Peyer's patch (tissue), 4 donors: Measurements from ENCODE around the gene OVOL3. TPM values are rescaled to one million over a fixed set of nuclear protein-coding genes. Genes with fewer than 3 reads are reported as not detected.

Experiments
- total RNA-seq, 4 donors: library from RNA; depleted of rRNA; stranded (reverse); fragments of >200 nt; gene quantifications; one replicate each; pipeline ENCODE4 v1.1.0, GENCODE V29; 2016

Gene OVOL3
- total RNA-seq, 4 donors from 2014 or later = not detected

Other genes with a start within 250 kb of the OVOL3 start
- gene APLP1, start 242.6 kb upstream of the OVOL3 start, total RNA-seq = 1 to 10 TPM in 3 of 4 donors, under 1 TPM in 1; 0.53 to 8.3 (median 1.7) TPM
- gene NFKBID, start 210.6 kb upstream of the OVOL3 start, total RNA-seq = 10 to 100 TPM in 3 of 4 donors, 1 to 10 TPM in 1; 8.4 to 38.0 (median 23.6) TPM
- 1 to 10 TPM in 1 of 4 donors, not detected in 3; 9.7 TPM for gene HCST, start 208.6 kb upstream of the OVOL3 start, total RNA-seq
- 10 to 100 TPM in 3 of 4 donors, 1 to 10 TPM in 1; 4.2 to 56.1 (median 20.2) TPM for gene TYROBP, start 202.8 kb upstream of the OVOL3 start, total RNA-seq
- gene LRFN3, start 174.8 kb upstream of the OVOL3 start, total RNA-seq = 10 to 100 TPM in 3 of 4 donors, 1 to 10 TPM in 1; 8.3 to 34.4 (median 22.1) TPM
- gene SDHAF1, start 116.0 kb upstream of the OVOL3 start, total RNA-seq = 10 to 100 TPM; 15.7 to 48.0 (median 39.1) TPM
- gene SYNE4, start 102.3 kb upstream of the OVOL3 start, total RNA-seq = 1 to 10 TPM in 2 of 4 donors, under 1 TPM in 1, not detected in 1; 0.67 to 6.8 (median 6.1) TPM
- gene ALKBH6, start 96.9 kb upstream of the OVOL3 start, total RNA-seq = 10 to 100 TPM; 26.4 to 56.9 (median 39.8) TPM
- gene CLIP3, start 78.3 kb upstream of the OVOL3 start, total RNA-seq = 1 to 10 TPM; 1.8 to 9.8 (median 5.2) TPM
- 10 to 100 TPM in 2 of 4 donors, 1 to 10 TPM in 2; 4.9 to 12.4 (median 8.2) TPM for gene THAP8, start 56.9 kb upstream of the OVOL3 start, total RNA-seq
- gene WDR62, start 56.2 kb upstream of the OVOL3 start, total RNA-seq = 10 to 100 TPM in 1 of 4 donors, 1 to 10 TPM in 3; 1.1 to 15.7 (median 2.9) TPM
- 10 to 100 TPM; 20.7 to 32.0 (median 26.8) TPM for gene POLR2I, start 3.7 kb downstream of the OVOL3 start, total RNA-seq
- 10 to 100 TPM; 59.7 to 81.7 (median 69.1) TPM for gene TBCB, start 4.3 kb downstream of the OVOL3 start, total RNA-seq
- 100 to 1,000 TPM; 131 to 320 (median 263) TPM for gene CAPNS1, start 28.9 kb downstream of the OVOL3 start, total RNA-seq
- gene COX7A1, start 41.3 kb downstream of the OVOL3 start, total RNA-seq = 10 to 100 TPM in 2 of 4 donors, 1 to 10 TPM in 2; 1.8 to 19.8 (median 6.6) TPM
- 1 to 10 TPM; 3.0 to 9.2 (median 4.9) TPM for gene ZNF565, start 103.5 kb downstream of the OVOL3 start, total RNA-seq
- gene ZNF146, start 104.0 kb downstream of the OVOL3 start, total RNA-seq = 10 to 100 TPM; 43.2 to 71.0 (median 43.6) TPM